ENCODE results near the gene TMCC1. TPM values are rescaled to one million over a fixed set of nuclear protein-coding genes. Genes with fewer than 3 reads are reported as not detected.

Gene TMCC1
- total RNA-seq, 1 donor from 2014 or later, result 24.9 TPM

DNA sequence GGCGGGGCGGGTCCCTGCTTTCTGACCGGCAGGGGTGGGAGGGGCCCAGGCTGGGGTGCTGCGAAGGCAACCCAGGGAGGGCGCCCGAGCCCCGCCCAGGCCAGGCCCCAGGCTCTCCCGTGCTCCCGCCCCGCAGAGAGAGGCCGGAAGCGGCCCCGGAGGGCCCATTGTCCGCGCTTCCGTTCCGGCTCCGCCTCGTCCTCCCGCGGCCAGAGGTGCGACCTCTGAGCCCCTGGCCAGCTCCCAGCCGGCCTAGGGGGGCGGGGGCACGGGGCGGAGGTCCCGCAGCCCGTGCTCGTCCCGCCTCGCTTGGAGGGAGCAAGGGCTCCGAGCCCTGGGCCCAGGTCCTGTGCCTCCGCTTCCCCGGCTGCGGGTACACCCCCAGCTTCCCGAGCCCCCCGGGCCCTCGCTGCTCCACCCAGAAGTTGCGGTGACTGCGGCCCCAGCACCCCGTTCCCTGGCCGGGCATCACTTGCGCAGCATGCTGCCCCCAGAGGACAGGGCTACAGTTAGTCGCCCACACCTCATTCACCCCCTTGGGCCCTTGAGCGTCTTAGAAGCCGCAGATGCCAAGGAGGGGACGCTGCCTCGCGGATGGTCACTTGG lies 266.7 kb downstream of the TMCC1 start:
- intact Hi-C loops (cut with micrococcal nuclease), result loop anchor here (1.0 to 5.0 kb wide), 5 partner anchors 20 to 470 kb away; partner anchors contain the start of genes IFT122 and TMCC1

DNA sequence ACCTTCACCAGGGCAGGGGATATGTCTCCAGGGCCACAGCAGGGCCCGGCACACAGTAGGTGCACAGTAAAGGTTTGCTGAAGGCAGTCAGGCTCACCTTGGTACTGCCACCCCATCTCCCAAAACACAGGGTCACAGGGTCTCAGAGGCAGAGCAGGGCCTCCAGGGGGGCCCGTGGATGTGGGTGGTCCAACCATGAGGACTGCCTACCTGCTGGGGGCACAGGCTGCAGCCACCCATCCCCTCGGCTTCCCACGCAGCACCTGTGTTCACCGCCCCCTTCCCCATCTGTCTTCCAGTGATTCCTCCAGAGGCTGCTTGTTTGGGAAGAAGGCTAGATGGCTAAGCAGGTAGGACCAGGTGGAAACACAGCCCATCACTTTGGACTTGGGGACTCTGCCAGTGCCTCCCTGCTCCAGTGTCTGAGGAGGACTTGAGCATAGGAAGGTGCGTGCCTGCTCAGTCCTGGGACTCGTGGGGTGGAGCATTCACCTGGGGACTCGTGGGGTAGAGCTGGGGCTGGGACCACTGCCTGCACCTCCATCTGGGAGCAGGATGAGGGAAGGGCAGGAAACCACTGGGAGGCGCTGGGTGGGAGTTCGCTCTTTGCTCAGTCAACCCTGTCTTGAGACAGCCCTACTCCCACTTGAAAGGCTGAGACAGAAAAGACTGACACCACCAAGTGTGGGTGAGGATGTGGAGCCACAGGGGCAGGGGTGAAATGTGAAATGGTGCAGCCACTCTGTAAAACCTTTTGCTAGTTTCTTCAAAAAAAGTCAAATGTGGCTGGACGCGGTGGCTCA lies 268.2 kb downstream of the TMCC1 start:
- intact Hi-C loops (cut with micrococcal nuclease), result loop anchor here (5.0 kb wide), 1 partner anchor 472 kb away; no protein-coding TSS in a partner anchor

DNA sequence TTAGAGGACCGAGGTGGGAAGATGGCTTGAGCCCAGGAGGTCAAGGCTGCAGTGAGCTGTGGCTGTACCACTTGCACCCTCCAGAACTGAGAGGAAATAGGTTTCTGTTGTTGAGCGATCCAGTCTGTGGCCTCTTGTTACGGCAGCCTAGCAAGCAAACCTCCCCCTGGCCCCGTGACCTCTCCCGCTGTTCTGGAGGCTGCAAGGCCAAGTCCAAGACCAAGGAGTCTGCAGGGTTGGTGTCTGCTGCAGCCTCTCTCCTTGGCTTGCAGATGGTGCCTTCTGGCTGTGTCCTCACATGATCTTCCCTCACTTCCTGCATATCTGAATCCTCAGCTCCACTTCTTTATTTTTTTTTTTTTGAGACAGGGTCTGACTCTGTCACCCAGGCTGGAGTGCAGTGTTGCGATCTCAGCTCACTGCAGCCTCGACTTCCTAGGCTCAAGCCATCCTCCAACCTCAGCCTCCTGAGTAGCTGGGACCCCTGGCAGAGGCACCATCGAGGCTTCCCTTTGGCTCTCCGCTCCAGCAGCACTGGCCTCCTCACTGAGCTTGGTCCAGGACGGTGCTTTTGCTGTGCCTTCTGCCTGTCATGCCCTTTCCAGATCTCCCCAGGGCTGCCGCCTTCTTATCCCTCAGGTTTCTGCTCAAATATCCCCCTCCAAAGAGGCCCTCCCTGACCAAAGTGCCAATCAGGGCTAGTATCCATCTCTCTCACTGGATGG lies 269.0 kb downstream of the TMCC1 start:
- intact Hi-C loops (cut with micrococcal nuclease), result loop anchor here (5.0 kb wide), 1 partner anchor 473 kb away; no protein-coding TSS in a partner anchor

DNA sequence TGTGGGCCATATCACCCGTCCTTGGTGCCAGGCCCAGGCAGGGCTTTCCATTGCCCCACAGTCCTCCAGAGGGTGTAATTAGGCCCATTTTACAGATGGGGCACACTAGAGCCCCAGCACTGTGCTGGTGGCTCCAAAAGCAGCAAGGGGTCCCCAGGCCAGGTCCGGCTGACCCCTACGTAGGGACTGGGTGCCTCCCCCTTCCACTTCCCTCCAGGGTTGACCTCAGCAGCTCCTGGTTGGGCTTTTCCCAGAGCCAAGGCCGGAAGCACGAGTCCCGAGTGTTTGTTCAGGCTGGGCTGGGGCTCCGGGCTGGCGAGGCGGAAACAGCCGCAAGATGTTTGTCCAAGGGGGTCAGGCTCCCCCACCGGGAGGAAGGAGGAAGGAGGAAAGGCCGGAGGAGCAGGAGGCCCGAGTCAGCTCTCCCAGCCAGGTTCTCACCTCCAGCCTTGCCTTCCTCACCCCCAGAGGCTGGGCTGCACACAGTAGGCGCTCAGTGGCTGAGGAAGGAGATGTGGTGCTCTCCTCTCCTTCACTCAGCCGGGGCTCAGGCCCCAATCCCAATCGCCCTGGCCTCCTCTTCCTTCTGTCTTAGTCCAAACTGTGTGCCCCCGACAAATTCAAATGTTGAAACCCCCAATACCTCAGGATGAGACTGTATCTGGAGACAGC lies 269.9 kb downstream of the TMCC1 start:
- intact Hi-C loops (cut with micrococcal nuclease), result no loop called here

- intact Hi-C loops (cut with micrococcal nuclease), result no loop called here
Measured at GRCh38 chr3:129622933-129623332, 270.6 kb downstream of the TMCC1 start.

DNA sequence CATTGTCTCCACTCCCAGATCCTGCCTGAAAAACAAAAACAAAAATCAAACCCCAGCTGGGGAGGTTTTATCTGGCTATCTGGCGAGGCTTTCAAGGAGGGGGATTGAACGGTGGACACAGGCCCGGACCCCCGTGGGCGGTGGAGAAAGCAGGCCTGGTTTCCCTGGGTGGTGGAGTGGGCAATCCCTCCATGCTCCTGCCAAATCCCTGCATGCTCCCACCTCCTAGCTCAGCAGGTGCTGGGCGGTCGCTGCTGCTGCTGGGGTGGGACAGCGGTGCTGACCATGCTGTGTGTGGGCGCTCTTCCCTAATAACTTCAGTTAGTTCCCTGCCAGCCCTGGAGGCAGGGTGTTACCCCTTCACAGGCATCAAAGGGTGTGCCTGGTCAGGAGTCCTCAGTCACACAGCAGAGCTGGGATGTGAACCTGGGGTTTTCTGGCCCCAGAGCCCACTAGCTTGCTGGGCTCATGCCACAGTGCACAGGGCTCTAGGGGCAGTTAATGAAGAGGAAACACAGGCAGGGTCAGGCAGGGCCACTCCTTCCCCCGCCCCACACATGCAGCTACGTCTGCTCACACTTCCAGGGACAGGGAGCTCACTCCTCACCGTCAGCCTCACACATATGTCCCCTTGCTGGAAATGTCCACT lies 271.2 kb downstream of the TMCC1 start:
- intact Hi-C loops (cut with micrococcal nuclease), result no loop called here

DNA sequence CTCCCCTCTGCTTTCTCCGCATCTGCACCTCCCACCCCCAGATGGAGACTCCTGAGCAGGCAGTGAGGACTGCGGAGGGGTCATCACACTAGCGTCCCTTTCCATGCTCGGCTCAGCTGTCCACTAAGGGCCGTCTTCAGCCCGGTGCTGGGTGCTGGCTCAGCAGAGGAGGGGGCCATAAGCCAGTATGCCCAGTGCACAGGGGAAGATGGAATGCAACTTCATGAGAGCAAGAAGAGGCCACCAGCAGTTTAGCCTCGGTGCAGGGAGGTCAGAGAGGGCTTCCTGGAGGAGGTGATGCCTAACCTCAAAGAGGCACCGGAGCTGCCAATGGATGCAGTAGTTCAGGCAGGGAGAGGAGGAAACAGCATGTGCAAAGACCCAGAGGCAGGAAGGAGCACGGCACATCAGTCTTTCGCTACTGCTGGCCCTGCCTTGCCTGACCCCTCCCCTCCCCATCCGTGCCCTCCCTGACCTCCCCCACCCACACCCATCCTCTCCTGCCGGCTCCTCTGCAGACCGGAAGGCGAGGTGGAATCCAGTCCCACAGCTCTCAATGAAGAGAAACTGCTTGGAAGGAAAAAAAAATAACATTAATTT lies 271.8 kb downstream of the TMCC1 start:
- intact Hi-C loops (cut with micrococcal nuclease), result no loop called here

- intact Hi-C loops (cut with micrococcal nuclease), result no loop called here
Measured at GRCh38 chr3:129620828-129621559, 272.5 kb downstream of the TMCC1 start.

DNA sequence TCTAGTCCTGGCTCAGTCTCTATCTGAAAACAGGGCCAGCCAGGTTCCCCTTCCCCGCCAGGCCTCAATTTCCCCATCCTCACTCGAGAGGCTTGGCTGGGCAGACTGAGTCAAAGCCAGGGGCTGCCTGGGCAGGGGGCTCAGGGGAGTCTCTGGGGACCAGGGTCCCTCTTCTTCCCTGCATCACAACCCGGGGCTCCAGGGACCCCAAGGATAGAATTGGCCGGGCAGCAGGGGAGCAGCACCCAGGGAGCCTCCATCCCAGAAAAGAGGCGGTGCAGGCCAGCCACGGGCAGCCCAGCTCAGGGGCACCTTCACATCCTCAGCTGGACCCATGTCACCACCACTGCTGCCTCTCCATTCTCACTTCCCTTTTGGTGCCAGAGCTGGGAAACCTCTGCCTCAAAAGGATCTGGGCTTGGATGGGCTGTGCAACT lies 273.8 kb downstream of the TMCC1 start:
- intact Hi-C loops (cut with micrococcal nuclease), result no loop called here

- intact Hi-C loops (cut with micrococcal nuclease), result no loop called here
Measured at GRCh38 chr3:129618901-129619671, 274.4 kb downstream of the TMCC1 start.

DNA sequence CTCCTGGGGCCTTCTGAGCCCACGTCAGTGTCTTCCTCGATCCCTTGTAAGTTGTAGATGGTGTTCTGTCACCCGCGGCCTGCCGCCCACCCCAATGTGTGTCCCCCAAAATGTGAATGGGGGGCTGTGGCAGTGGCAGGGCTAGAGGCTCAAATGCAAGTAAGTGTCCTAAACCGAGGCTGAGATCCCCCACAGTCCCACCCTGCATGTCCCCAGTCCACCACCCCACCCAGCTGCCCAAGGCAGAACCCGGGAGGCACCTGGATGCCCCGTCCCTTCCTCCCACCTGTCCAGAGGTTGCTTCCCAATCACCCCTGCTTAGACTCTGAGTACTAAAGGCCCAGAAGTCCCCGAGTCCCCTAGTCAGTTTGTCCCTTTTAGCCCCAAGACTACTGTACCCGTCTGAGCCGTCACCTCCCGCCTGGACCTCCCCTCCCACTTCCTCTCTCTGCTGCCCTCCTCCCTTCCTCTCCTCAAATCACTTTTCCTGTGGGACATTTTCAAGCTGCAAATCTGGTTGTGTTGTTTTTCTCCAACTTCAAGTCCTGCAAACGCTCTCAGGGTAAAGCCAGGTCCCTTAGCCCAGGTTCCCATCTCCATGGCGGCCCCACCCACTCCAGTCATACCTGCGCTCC lies 275.2 kb downstream of the TMCC1 start:
- intact Hi-C loops (cut with micrococcal nuclease), result no loop called here

DNA sequence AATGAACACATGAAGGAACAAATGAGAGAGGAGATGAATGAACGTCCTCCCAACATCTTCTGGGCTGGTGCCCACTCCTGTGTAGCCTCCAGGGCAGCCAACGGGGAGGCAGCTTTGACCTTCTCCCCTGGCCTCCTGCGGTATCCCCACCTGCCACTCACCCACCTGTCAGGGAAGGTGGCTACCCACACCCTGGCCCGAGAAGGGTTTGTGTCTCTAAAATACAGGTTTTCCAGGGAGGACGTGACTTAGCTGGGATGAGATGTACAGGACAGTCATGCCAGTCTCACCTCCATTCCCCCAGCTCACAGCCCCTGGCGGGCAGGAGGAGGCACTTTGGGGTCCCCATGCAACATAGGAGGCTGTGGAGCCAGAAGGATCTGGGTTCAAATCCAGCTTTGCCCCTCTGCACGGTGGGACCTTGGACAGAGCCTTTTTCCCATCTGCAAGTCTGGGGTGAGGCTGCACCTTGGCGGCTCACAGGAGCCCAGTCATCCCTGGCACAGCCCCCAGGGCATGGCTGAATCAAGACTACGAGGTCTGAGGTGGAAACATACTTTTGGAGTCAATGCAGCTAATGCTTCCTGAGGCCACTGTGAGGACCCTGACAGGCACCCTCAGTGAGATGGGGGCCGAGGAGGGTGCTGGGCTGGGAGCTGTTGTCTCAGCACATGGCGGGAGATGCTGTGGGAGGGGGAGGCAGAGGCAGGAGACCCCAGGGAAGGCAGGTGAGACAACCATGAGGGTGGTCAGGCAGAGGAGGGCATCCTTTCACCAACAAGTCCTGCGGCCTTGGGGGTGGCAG lies 275.9 kb downstream of the TMCC1 start:
- intact Hi-C loops (cut with micrococcal nuclease), result no loop called here

- intact Hi-C loops (cut with micrococcal nuclease), result no loop called here
Measured at GRCh38 chr3:129616713-129617112, 276.8 kb downstream of the TMCC1 start.

GRCh38 chr3:129616291-129616690 lies 277.2 kb downstream of the TMCC1 start:
- intact Hi-C loops (cut with micrococcal nuclease), result no loop called here

- intact Hi-C loops (cut with micrococcal nuclease), result no loop called here
Measured at GRCh38 chr3:129615751-129616281, 277.7 kb downstream of the TMCC1 start.

GRCh38 chr3:129614927-129615363 lies 278.6 kb downstream of the TMCC1 start:
- intact Hi-C loops (cut with micrococcal nuclease), result no loop called here

DNA sequence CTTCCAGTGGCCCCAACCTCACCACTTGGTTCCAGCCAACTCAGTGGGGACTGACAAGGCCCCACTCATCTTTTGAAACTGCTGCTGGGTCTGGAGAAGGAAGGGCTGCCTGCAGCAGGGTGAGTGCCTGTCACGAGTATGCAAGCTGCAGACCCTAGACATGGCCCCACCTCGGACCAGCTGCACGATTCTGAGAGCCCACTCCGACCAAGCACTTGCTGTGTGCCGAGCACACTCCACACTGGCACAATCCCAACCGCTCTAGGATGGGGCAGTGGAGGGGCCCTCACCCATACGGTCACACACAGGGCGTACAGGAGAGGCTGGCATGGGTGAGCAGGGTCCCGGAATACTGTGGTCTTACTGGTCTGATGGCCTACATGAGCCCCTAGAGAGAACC lies 279.1 kb downstream of the TMCC1 start:
- intact Hi-C loops (cut with micrococcal nuclease), result no loop called here

All from T-helper 1 cell treated with Interleukin-12 subunit alpha and Interleukin-12 subunit beta and Interleukin-4 antibody, amounts not matched to agents 30 ng/mL and 1 ng/mL, for 36 hours (primary cell).